Sigmoid colon (tissue), 7 donors: ENCODE data around the gene GRM4. TPM values are rescaled to one million over a fixed set of nuclear protein-coding genes. Genes with fewer than 3 reads are reported as not detected.

ENCODE experiments used
- DNase-seq: peaks from one replicate; pipeline ENCODE4 v3.0.0-alpha.2; 2019
- H3K27ac ChIP-seq, 4 donors: fragments of 200-600 bp; sonication (generic); one replicate each; pipeline ENCODE4 v1.5.1; 2016 to 2019; ENCODE audit warnings: mild to moderate bottlenecking in 1 of 4
- H3K27me3 ChIP-seq, 3 donors: fragments of 200-600 bp; sonication (generic); one replicate each; pipeline ENCODE4 v1.5.1; 2019; ENCODE audit warnings: mild to moderate bottlenecking in 1 of 3
- H3K36me3 ChIP-seq, 4 donors: fragments of 200-600 bp; sonication (generic); one replicate each; pipeline ENCODE4 v1.5.1; 2016 to 2019
- H3K4me1 ChIP-seq, 4 donors: fragments of 200-600 bp; sonication (generic); one replicate each; pipeline ENCODE4 v1.5.1; 2017 to 2019
- H3K4me3 ChIP-seq, 4 donors: fragments of 200-600 bp; sonication (generic); one replicate each; pipeline ENCODE4 v1.5.1; 2017 to 2019; ENCODE audit warnings: mild to moderate bottlenecking in 2 of 4, moderate library complexity in 1 of 4
- H3K9me3 ChIP-seq, 4 donors: fragments of 200-600 bp in 3 of 4; sonication (generic) in 3 of 4; one replicate each; pipeline versions ENCODE4 v1.5.1 to v1.6.1; 2013 to 2019
- CTCF ChIP-seq, 4 experiments: fragments of 450-650 bp in 3 of 4; fragments of 200-600 bp in 1 of 4; IDR thresholded peaks; one replicate each; pipeline ENCODE4 v1.5.1; 2016 to 2019; ENCODE audit warnings: antibody characterized with exemption in 4 of 4, mild to moderate bottlenecking in 3 of 4, moderate library complexity in 2 of 4
- EP300 ChIP-seq, 4 donors: sonication (generic); formaldehyde crosslinking; IDR thresholded peaks; one replicate each; pipeline ENCODE4 v1.6.1; 2017; ENCODE audit warnings: antibody characterized with exemption in 4 of 4
- POLR2A ChIP-seq, 2 donors: fragments of 450-650 bp; IDR thresholded peaks; one replicate each; pipeline ENCODE4 v1.6.1; 2016; ENCODE audit warnings: antibody characterized with exemption in 2 of 2, mild to moderate bottlenecking in 2 of 2, moderate library complexity in 2 of 2
- POLR2AphosphoS5 ChIP-seq, 4 donors: sonication (generic); formaldehyde crosslinking; IDR thresholded peaks; one replicate each; pipeline ENCODE4 v1.6.1; 2017; ENCODE audit warnings: antibody characterized with exemption in 4 of 4
- WGBS, 2 donors: extraction: QIAGEN DNeasy Blood & Tissue Kit; methylation state at CpG; one replicate each; pipeline ENCODE4 v1.1.7; 2013; 5-methylcytosine and 5-hydroxymethylcytosine counted together
- intact Hi-C: fragments of 100-400 bp; cut with DNase I; formaldehyde crosslinking; loops from one replicate; pipeline ENCODE4 v1.15.1; 2023
- polyA plus RNA-seq, 3 donors: library from polyadenylated mRNA; stranded (reverse); fragments of 200-250 nt; gene quantifications; one replicate each; pipeline ENCODE4 v1.2.3, GENCODE V29; 2013
- total RNA-seq, 4 donors: library from RNA; depleted of rRNA; stranded (reverse); fragments of >200 nt; gene quantifications; one replicate each; pipeline ENCODE4 v1.1.0, GENCODE V29; 2016
- donor health status: healthy with polysubstance abuse.
- donor health status: Bipolar disorder and iron deficiency.
- donor health status: healthy.

GRM4 gene
- total and polyA plus RNA-seq, 7 donors = 0.07 to 0.14 TPM; not detected in 5

GRCh38 chr6:33988121-33989015 is 157.5 kb downstream of the GRM4 start:
- no peak overlapping the region for H3K27ac ChIP-seq
- no peaks in the 10 kb centered on the region for H3K4me1 ChIP-seq
- intact Hi-C loops = no loop called here
- no peaks in the 10 kb centered on the region for H3K27me3 ChIP-seq
- no peak overlapping the region for H3K4me3 ChIP-seq
- no peaks in the 10 kb centered on the region for H3K36me3 ChIP-seq
- no peak for TF ChIP-seq CTCF (IDR thresholded peaks at IDR 0.05)
- no peaks in the 10 kb centered on the region for H3K9me3 ChIP-seq
- no peak for DNase-seq
- WGBS, 2 donors = 14 to 60% methylated on average over 16 of the region's 16 CpGs

GRCh38 chr6:33987531-33988021 is 158.3 kb downstream of the GRM4 start:
- Histone ChIP-seq H3K27me3 (no peaks in the 10 kb centered on the region), H3K36me3 (no peaks in the 10 kb centered on the region), H3K4me1 (no peaks in the 10 kb centered on the region), H3K4me3 (no peak overlapping the region), H3K27ac (no peak overlapping the region), H3K9me3 (no peaks in the 10 kb centered on the region)
- intact Hi-C loops = no loop called here
- DNase-seq = no peak
- 19 to 80% methylated on average over 13 of the region's 13 CpGs for WGBS, 2 donors
- TF ChIP-seq CTCF (IDR thresholded peaks at IDR 0.05) = no peak
- no peak for TF ChIP-seq POLR2AphosphoS5 (IDR thresholded peaks at IDR 0.05)
- no peak for TF ChIP-seq POLR2A (IDR thresholded peaks at IDR 0.05)
- TF ChIP-seq EP300 (IDR thresholded peaks at IDR 0.05) = no peak

GRCh38 chr6:33985947-33986346 is 159.9 kb downstream of the GRM4 start:
- no peak for DNase-seq
- no peaks in the 10 kb centered on the region for H3K9me3 ChIP-seq
- TF ChIP-seq POLR2A (IDR thresholded peaks at IDR 0.05) (no peak), POLR2AphosphoS5 (IDR thresholded peaks at IDR 0.05) (no peak), EP300 (IDR thresholded peaks at IDR 0.05) (no peak), CTCF (IDR thresholded peaks at IDR 0.05) (no peak)
- 79 to 98% methylated on average over 1 of the region's 1 CpG for WGBS, 2 donors
- H3K4me3 ChIP-seq = no peak overlapping the region
- H3K27me3 ChIP-seq = no peaks in the 10 kb centered on the region
- H3K27ac ChIP-seq = no peak overlapping the region
- H3K4me1 ChIP-seq = no peaks in the 10 kb centered on the region
- intact Hi-C loops = no loop called here
- H3K36me3 ChIP-seq = no peaks in the 10 kb centered on the region

GRCh38 chr6:33985313-33985751 is 160.6 kb downstream of the GRM4 start:
- H3K4me1 ChIP-seq = no peaks in the 10 kb centered on the region
- no peak overlapping the region for H3K4me3 ChIP-seq
- no peak overlapping the region for H3K27ac ChIP-seq
- WGBS, 2 donors = 73 to 82% methylated on average over 14 of the region's 14 CpGs
- no peak for DNase-seq
- H3K36me3 ChIP-seq = no peaks in the 10 kb centered on the region
- no peaks in the 10 kb centered on the region for H3K9me3 ChIP-seq
- TF ChIP-seq CTCF (IDR thresholded peaks at IDR 0.05) (no peak), POLR2A (IDR thresholded peaks at IDR 0.05) (no peak), EP300 (IDR thresholded peaks at IDR 0.05) (no peak)
- H3K27me3 ChIP-seq = no peaks in the 10 kb centered on the region
- intact Hi-C loops = no loop called here
